Measurements from ENCODE around the gene PLEKHM2.
"Not testable (repeated sequence)": the region's sequence is repeated elsewhere in the genome, so short reads cannot be mapped to it uniquely, and the experiment has no call there.

The PLEKHM2 gene

GRCh38 chr1:15684042-15684461 is at the start of gene PLEKHM2:
Gene PLEKHM2, plus strand, starts transcription at chr1:15684320. Its CDS starts 239 bp downstream, at chr1:15684559.
- peak; percentile 69 for DNase-seq

GRCh38 chr1:15636436-15636835 is 47.7 kb upstream of the PLEKHM2 start:
- no peak for DNase-seq

GRCh38 chr1:15637826-15638225 is 46.3 kb upstream of the PLEKHM2 start:
- no peak for DNase-seq

- no peak for DNase-seq
Measured at GRCh38 chr1:15639262-15639661, 44.9 kb upstream of the PLEKHM2 start.

- DNase-seq: no peak
Measured at GRCh38 chr1:15639931-15640330, 44.2 kb upstream of the PLEKHM2 start.

GRCh38 chr1:15640667-15641066 is 43.5 kb upstream of the PLEKHM2 start:
- no peak for DNase-seq

GRCh38 chr1:15649937-15650336 is 34.2 kb upstream of the PLEKHM2 start:
- DNase-seq: no peak

- DNase-seq: no peak
Measured at GRCh38 chr1:15650433-15650832, 33.7 kb upstream of the PLEKHM2 start.

- not testable (repeated sequence) for DNase-seq
Measured at GRCh38 chr1:15652130-15652529, 32.0 kb upstream of the PLEKHM2 start.

GRCh38 chr1:15654091-15654690 is 29.9 kb upstream of the PLEKHM2 start:
- no peak for DNase-seq

GRCh38 chr1:15656464-15656863 is 27.7 kb upstream of the PLEKHM2 start:
- no peak for DNase-seq

GRCh38 chr1:15657021-15657420 is 27.1 kb upstream of the PLEKHM2 start:
- no peak for DNase-seq

GRCh38 chr1:15660151-15660550 is 24.0 kb upstream of the PLEKHM2 start:
- no peak for DNase-seq

- no peak for DNase-seq
Measured at GRCh38 chr1:15662477-15662876, 21.6 kb upstream of the PLEKHM2 start.

- no peak for DNase-seq
Measured at GRCh38 chr1:15663925-15664324, 20.2 kb upstream of the PLEKHM2 start.

GRCh38 chr1:15667362-15667761 is 16.8 kb upstream of the PLEKHM2 start:
- no peak for DNase-seq

GRCh38 chr1:15668089-15668754 is 15.9 kb upstream of the PLEKHM2 start:
- DNase-seq: no peak

GRCh38 chr1:15669074-15669473 is 15.0 kb upstream of the PLEKHM2 start:
- DNase-seq: no peak

GRCh38 chr1:15669864-15670263 is 14.3 kb upstream of the PLEKHM2 start:
- DNase-seq: no peak

- DNase-seq: no peak
Measured at GRCh38 chr1:15671430-15671829, 12.7 kb upstream of the PLEKHM2 start.

- DNase-seq: no peak
Measured at GRCh38 chr1:15674386-15675159, 9.5 kb upstream of the PLEKHM2 start.

GRCh38 chr1:15676010-15676409 is 8.1 kb upstream of the PLEKHM2 start:
- no peak for DNase-seq

- DNase-seq: no peak
Measured at GRCh38 chr1:15676688-15677661, 7.1 kb upstream of the PLEKHM2 start.
